ENCODE data around the gene SNX2. TPM values are rescaled to one million over a fixed set of nuclear protein-coding genes. Genes with fewer than 3 reads are reported as not detected.

The SNX2 gene
- total and polyA plus RNA-seq, 9 of the 15 experiments (the other 6 are each of a cell fraction or from before 2014, with no cell fraction given): 35.2 to 86.0 (median 58.1) TPM

GRCh38 chr5:122836947-122837346 is 62.1 kb downstream of the SNX2 start:
- DNase-seq (ENCODE audit: extremely low read depth in 1 of 4, low spot score in 3 of 4) (no peak), ATAC-seq (no peak), FAIRE-seq (no peak)
- no peak overlapping the region for H3K4me2 ChIP-seq (ENCODE audit: insufficient read depth, low read length)
- H2AFZ ChIP-seq (ENCODE audit: low read depth, low read length): no peak overlapping the region
- H3K9me1 ChIP-seq (ENCODE audit: control insufficient read depth, insufficient read depth, low read length): no peaks in the 10 kb centered on the region
- no peaks in the 10 kb centered on the region for H3K27me3 ChIP-seq (ENCODE audit: control insufficient read depth in 2 of 2, insufficient read depth in 2 of 2, low read length in 2 of 2)
- no peaks in the 10 kb centered on the region for H3K4me1 ChIP-seq (replicated peaks in 1 of 2; ENCODE audit: control insufficient read depth in 2 of 2, insufficient read depth in 2 of 2, low read length in 2 of 2)
- intact Hi-C loops (cut with micrococcal nuclease): no loop called here
- H3K9me3 ChIP-seq (replicated peaks; ENCODE audit: control insufficient read depth, insufficient read depth, low read depth, low read length): no peaks in the 10 kb centered on the region
- H3K4me3 ChIP-seq: no peak overlapping the region
- in situ Hi-C loops (cut with MboI): no loop called here
- no TSS peak for BruUV-seq (replicated peaks)
- 24% methylated on average over 3 of the region's 3 CpGs for WGBS (ENCODE audit: insufficient coverage, low coverage, missing lambda C conversion rate)
- no peak overlapping the region for H3K9ac ChIP-seq (ENCODE audit: insufficient read depth in 1 of 2, low read depth in 2 of 2, low read length in 2 of 2)
- H4K20me1 ChIP-seq (replicated peaks; ENCODE audit: control insufficient read depth, insufficient read depth, low read length): no peaks in the 10 kb centered on the region
- ChIA-PET CTCF (ENCODE audit: low intra/inter-chr PET ratio) (no interaction called here), POLR2A (no interaction called here)
- no peak overlapping the region for H3K27ac ChIP-seq (ENCODE audit: extremely low read depth, low read depth, low read length)
- H3K79me2 ChIP-seq (ENCODE audit: control insufficient read depth, insufficient read depth, low read length): no peaks in the 10 kb centered on the region
- no peak for TF ChIP-seq ATF6 (CRISPR knock-in tag; IDR thresholded peaks at IDR 0.05)
- no peaks in the 10 kb centered on the region for H3K36me3 ChIP-seq (ENCODE audit: control insufficient read depth, insufficient read depth, low read length)

- Histone ChIP-seq H3K27ac (ENCODE audit: extremely low read depth, low read depth, low read length) (no peak overlapping the region), H3K9ac (ENCODE audit: insufficient read depth in 1 of 2, low read depth in 2 of 2, low read length in 2 of 2) (no peak overlapping the region), H3K4me3 (no peak overlapping the region), H4K20me1 (replicated peaks; ENCODE audit: control insufficient read depth, insufficient read depth, low read length) (no peaks in the 10 kb centered on the region), H3K4me2 (ENCODE audit: insufficient read depth, low read length) (no peak overlapping the region), H3K79me2 (ENCODE audit: control insufficient read depth, insufficient read depth, low read length) (no peaks in the 10 kb centered on the region), H2AFZ (ENCODE audit: low read depth, low read length) (no peak overlapping the region), H3K27me3 (ENCODE audit: control insufficient read depth in 2 of 2, insufficient read depth in 2 of 2, low read length in 2 of 2) (no peaks in the 10 kb centered on the region), H3K36me3 (ENCODE audit: control insufficient read depth, insufficient read depth, low read length) (no peaks in the 10 kb centered on the region), H3K4me1 (replicated peaks in 1 of 2; ENCODE audit: control insufficient read depth in 2 of 2, insufficient read depth in 2 of 2, low read length in 2 of 2) (peaks cover 8 to 9% of the 10 kb centered on the region in 2 experiments; a peak in 2 of 5 replicates), H3K9me3 (replicated peaks; ENCODE audit: control insufficient read depth, insufficient read depth, low read depth, low read length) (no peaks in the 10 kb centered on the region), H3K9me1 (ENCODE audit: control insufficient read depth, insufficient read depth, low read length) (no peaks in the 10 kb centered on the region)
- ChIA-PET POLR2A (interaction anchor here (0.6 kb wide), 1 partner anchor 62 kb away, joined by 3 read pairs; no protein-coding TSS in a partner anchor), CTCF (ENCODE audit: low intra/inter-chr PET ratio) (no interaction called here)
- ATAC-seq (no peak), DNase-seq (ENCODE audit: extremely low read depth in 1 of 4, low spot score in 3 of 4) (no peak), FAIRE-seq (no peak)
- in situ Hi-C loops (cut with MboI) (no loop called here), intact Hi-C loops (cut with micrococcal nuclease) (no loop called here)
- WGBS (ENCODE audit: insufficient coverage, low coverage, missing lambda C conversion rate): 24% methylated on average over 4 of the region's 4 CpGs
- BruUV-seq (replicated peaks): no TSS peak
- TF ChIP-seq RNF2 (IDR thresholded peaks at IDR 0.05): no peak
- no peak for TF ChIP-seq ZNF511 (CRISPR knock-in tag; IDR thresholded peaks at IDR 0.05)
- no peak for TF ChIP-seq NFRKB (IDR thresholded peaks at IDR 0.05; ENCODE audit: low read depth)
- TF ChIP-seq EGR1 (conservative IDR thresholded peaks at IDR 0.05): no peak
- TF ChIP-seq SP2 (IDR thresholded peaks at IDR 0.05; ENCODE audit: extremely low read depth, low read depth, low read length, poor library complexity, severe bottlenecking): no peak
- no peak for TF ChIP-seq HSF4 (CRISPR knock-in tag; IDR thresholded peaks at IDR 0.05; ENCODE audit: borderline replicate concordance)
- no peak for TF ChIP-seq TCFL5 (CRISPR knock-in tag; conservative IDR thresholded peaks at IDR 0.05)
- no peak for TF ChIP-seq LARP7 (IDR thresholded peaks at IDR 0.05)
- TF ChIP-seq ZMIZ1 (IDR thresholded peaks at IDR 0.05; ENCODE audit: low read depth in 2 of 2, low read length in 2 of 2): no peak
- no peak for TF ChIP-seq ILK (tag; IDR thresholded peaks at IDR 0.05; ENCODE audit: borderline replicate concordance, low read depth)
Measured at GRCh38 chr5:122839731-122840130, 64.9 kb downstream of the SNX2 start.

Measured in K562 (cell line).